GM12864 (cell line): ENCODE data around the gene CTSO.

ENCODE experiments used
- DNase-seq: peaks from one replicate; pipeline ENCODE4 v3.0.0-alpha.2; 2011; ENCODE audit warnings: low read depth
- H3K4me3 ChIP-seq: 2 replicates; pipeline ENCODE4 v1.5.1; 2011; ENCODE audit warnings: mild to moderate bottlenecking, low read depth, low read length, control low read depth
- TF ChIP-seq, protein P1 (sequence below): IDR thresholded peaks from 2 replicates; pipeline ENCODE4 v1.5.1; 2011; ENCODE audit warnings: low read depth, mild to moderate bottlenecking, moderate library complexity, low read length, control low read depth, inconsistent platforms; ENCODE audit errors: missing control alignments

CTSO gene

DNA sequence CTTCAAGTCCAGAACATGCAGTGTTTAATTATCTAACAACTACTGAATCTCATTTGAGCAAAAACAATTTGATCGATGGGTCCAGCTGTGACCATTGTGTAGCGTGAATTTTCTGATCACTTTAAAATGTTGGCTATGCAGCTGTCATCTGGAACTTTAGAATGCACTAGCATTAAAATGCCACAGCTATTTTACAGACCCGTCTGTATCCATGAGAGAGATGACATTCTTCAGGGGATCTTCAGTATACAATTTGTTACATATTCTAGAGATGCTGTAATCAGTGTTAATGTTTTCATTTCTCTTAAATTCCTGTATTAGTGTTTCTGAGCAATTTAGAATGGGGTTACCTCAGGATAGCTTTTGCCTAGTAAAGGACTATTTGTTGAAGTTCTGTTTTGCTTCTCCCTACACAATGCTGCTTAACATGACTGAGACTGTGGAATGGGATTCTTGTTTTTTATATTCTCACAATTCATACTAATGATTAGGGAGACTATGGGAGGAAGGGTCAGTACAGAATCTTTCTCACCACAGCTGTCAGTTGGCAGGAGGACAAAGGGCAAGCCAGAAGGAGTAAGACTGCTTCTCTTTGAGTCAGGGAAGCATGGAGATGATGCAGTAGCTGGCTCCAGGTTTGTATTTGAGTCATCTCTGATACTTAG lies 13.2 kb upstream of the CTSO start:
- no peak overlapping the region for H3K4me3 ChIP-seq
- DNase-seq, result no peak
- TF ChIP-seq, protein P1, sequence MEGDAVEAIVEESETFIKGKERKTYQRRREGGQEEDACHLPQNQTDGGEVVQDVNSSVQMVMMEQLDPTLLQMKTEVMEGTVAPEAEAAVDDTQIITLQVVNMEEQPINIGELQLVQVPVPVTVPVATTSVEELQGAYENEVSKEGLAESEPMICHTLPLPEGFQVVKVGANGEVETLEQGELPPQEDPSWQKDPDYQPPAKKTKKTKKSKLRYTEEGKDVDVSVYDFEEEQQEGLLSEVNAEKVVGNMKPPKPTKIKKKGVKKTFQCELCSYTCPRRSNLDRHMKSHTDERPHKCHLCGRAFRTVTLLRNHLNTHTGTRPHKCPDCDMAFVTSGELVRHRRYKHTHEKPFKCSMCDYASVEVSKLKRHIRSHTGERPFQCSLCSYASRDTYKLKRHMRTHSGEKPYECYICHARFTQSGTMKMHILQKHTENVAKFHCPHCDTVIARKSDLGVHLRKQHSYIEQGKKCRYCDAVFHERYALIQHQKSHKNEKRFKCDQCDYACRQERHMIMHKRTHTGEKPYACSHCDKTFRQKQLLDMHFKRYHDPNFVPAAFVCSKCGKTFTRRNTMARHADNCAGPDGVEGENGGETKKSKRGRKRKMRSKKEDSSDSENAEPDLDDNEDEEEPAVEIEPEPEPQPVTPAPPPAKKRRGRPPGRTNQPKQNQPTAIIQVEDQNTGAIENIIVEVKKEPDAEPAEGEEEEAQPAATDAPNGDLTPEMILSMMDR, result no peak

DNA sequence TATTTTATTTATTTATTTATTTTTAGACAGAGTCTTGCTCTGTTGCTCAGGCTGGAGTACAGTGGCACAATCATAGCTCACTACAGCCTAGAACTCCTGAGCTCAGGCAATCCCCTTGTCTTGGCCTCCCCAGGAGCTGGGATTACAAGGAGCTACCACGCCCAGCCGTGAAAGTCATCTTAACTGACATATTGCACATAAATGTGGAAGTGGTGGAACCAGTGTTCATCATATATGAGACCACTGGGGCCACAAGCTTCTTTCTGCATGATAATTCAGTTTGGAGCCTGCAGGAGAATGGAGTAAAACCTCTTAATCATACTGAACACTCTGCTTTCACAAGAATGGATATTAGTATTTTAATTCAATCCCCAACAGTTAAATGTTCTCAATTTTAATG lies 12.5 kb upstream of the CTSO start:
- no peak for DNase-seq
- TF ChIP-seq, protein P1, result no peak
- no peak overlapping the region for H3K4me3 ChIP-seq

DNA sequence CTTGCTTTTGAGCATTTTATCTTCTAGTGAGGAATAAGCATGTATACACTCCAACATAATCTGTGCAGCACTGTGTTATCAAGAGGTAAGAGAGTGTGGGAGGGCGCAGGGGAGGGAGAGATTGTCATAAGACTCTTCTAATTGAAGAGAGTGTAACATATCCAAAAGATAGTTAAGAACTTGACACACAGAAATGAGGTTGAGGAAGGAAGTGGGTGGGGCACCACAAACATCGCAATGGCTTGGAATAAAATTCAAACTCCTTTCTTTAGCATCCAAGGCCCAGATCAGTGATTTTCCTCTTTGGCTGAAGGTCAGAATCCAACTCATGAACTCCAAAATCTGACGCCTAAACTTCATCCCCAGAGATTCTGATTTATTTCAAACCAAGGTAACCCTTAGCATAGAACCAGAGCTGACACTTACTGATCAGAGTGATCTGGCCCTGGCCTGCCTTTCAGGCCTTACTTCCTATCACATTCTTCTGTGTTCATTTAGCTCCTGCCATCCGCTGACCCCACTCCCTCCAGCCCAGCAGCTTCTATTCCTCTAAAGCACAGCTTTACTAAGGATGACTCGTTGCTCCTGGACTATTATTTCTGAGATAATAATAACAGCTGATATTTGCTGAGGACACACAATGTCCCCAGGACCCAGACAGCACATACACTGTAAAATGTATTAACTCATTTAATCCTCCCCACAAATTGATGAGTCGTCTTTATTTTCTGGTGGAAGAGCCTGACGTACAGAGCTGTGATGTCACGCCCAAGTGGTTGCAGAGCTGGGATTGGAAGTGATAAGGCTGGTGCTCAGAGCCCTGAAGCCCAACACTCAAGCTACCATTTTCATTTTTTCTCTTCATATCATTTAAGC lies 10.6 kb upstream of the CTSO start:
- no peak overlapping the region for H3K4me3 ChIP-seq
- TF ChIP-seq, protein P1, result no peak
- no peak for DNase-seq

DNA sequence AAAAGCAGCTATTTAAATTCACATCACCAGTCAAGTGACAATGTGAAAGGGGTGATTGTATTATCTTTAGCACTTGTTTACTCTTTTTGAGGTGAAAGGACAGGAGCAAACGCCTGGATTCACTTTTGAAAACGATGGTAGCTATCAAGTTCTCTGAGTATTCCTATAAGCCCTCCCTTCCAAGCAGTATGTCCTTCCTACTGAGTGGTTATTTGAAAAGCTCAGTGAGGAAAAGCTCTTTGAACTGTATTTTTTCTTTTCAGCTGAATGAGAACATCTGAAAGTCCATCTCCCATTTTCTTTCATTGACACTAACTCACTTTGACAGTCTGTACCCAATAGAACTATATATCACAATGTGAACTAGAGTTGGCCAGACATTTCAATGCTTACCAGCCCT lies 9.1 kb upstream of the CTSO start:
- H3K4me3 ChIP-seq, result no peak overlapping the region
- no peak for DNase-seq
- TF ChIP-seq, protein P1, result no peak

DNA sequence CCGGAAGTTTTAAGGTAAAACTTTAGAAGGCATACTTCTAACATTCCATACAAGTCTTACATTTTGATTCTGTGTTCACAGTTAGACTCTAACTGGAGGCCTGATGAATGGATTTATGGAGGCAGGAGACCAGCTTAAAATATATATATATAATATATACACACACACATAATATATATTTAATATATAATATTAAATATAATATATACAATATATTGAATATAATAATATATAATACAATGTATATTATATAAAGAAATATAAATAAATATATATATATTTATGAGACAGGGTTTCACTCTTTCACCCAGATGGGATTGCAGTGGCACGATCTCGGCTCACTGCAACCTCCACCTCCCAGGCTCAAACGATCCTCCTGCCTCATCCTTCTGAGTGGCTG lies 7.9 kb upstream of the CTSO start:
- TF ChIP-seq, protein P1, result no peak
- no peak for DNase-seq
- no peak overlapping the region for H3K4me3 ChIP-seq

DNA sequence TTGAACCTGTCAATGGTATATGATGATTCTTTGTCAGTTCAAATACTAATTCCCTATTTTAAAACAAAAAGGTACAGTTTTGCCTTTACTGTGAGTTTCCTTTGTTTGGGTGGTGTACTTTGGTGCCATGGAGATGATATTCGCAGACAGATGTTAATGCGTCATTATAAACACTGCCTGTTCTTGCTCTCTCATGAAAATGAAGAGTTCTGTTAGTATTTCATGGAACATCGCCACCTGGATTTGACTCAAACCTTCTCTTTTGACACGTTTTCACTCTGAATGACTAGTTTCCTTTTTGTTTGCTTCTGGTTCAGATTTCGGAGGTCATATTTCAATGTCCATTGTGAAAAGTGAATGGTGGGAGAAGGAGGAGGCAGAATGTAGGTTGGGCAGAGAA lies 6.9 kb upstream of the CTSO start:
- TF ChIP-seq, protein P1, result no peak
- H3K4me3 ChIP-seq, result no peak overlapping the region
- no peak for DNase-seq

DNA sequence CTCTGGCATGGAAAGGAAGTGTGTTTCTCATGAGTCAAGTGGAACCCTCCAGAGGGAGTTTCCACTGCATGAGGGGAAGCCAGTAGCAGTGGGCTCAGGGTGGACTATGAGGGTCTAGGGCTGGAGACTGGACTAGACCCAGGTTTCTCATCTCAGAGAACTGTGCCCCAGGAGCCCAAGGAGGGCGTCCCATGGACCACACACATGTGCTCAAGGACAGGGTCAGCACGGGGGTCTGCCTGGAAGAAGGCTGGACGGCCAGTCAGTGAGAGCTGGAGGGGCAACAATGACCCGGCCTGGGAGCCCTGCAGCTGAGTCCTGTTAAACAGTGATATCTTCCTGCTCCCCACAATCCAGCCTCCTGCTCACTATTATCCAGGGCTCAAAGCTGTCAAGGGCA lies 5.8 kb upstream of the CTSO start:
- TF ChIP-seq, protein P1, result no peak
- DNase-seq, result no peak

More for the DNA sequence above, 5.8 kb upstream of the CTSO start:
- no peak overlapping the region for H3K4me3 ChIP-seq
